ENCODE measurements around the gene CLTC. TPM values are rescaled to one million over a fixed set of nuclear protein-coding genes. Genes with fewer than 3 reads are reported as not detected.
A peak's percentile ranks its signal among the peaks of the same experiment; 100 is the strongest.

CLTC gene
- total RNA-seq, 1 experiment from 2014 or later, result 240 TPM

- peaks cover 99% of the 10 kb centered on the region for H3K36me3 Mint-ChIP-seq (ENCODE audit: insufficient read depth, unreplicated experiment)
- no peak overlapping the region for H3K4me3 Mint-ChIP-seq (ENCODE audit: unreplicated experiment)
- H3K9me3 Mint-ChIP-seq (ENCODE audit: unreplicated experiment), result no peaks in the 10 kb centered on the region
- no TSS peak for BruUV-seq (replicated peaks)
- intact Hi-C loops (cut with micrococcal nuclease), result no loop called here
- no peak overlapping the region for H3K27ac Mint-ChIP-seq (ENCODE audit: low read depth, unreplicated experiment)
- no peak for TF ChIP-seq CTCF (IDR thresholded peaks at IDR 0.05; ENCODE audit: unreplicated experiment)
- CTCF ChIA-PET, result no interaction called here
- no peak for DNase-seq (ENCODE audit: unreplicated experiment)
- H3K4me1 Mint-ChIP-seq (ENCODE audit: insufficient read depth, unreplicated experiment), result peaks cover 15% of the 10 kb centered on the region
- H3K27me3 Mint-ChIP-seq (ENCODE audit: insufficient read depth, unreplicated experiment), result no peaks in the 10 kb centered on the region
- POLR2A ChIA-PET, result interaction anchor here (0.6 to 1.0 kb wide), 2 partner anchors 9 to 14 kb away, joined by 4 read pairs; partner anchors contain the start of genes PTRH2 and VMP1
Observed at GRCh38 chr17:59693582-59693981, 73.9 kb downstream of the CLTC start.

- no peak overlapping the region for H3K4me3 Mint-ChIP-seq (ENCODE audit: unreplicated experiment)
- H3K27me3 Mint-ChIP-seq (ENCODE audit: insufficient read depth, unreplicated experiment), result no peaks in the 10 kb centered on the region
- TF ChIP-seq CTCF (IDR thresholded peaks at IDR 0.05; ENCODE audit: unreplicated experiment), result no peak
- no peak for DNase-seq (ENCODE audit: unreplicated experiment)
- no peaks in the 10 kb centered on the region for H3K9me3 Mint-ChIP-seq (ENCODE audit: unreplicated experiment)
- peaks cover 21% of the 10 kb centered on the region for H3K4me1 Mint-ChIP-seq (ENCODE audit: insufficient read depth, unreplicated experiment)
- no peak overlapping the region for H3K27ac Mint-ChIP-seq (ENCODE audit: low read depth, unreplicated experiment)
- ChIA-PET POLR2A (interaction anchor here (0.6 to 1.0 kb wide), 3 partner anchors 8 to 15 kb away, joined by 3 to 4 read pairs (median 4); partner anchors contain the start of genes PTRH2 and VMP1), CTCF (no interaction called here)
- H3K36me3 Mint-ChIP-seq (ENCODE audit: insufficient read depth, unreplicated experiment), result peaks cover 100% of the 10 kb centered on the region
- TSS peak; percentile 59 for BruUV-seq (replicated peaks)
- intact Hi-C loops (cut with micrococcal nuclease), result no loop called here
Observed at GRCh38 chr17:59694344-59694743, 74.6 kb downstream of the CLTC start.

GRCh38 chr17:59695945-59696681, 76.4 kb downstream of the CLTC start:
- TF ChIP-seq CTCF (IDR thresholded peaks at IDR 0.05; ENCODE audit: unreplicated experiment), result no peak
- TSS peak; percentile 5 for BruUV-seq (replicated peaks)
- no peak for DNase-seq (ENCODE audit: unreplicated experiment)
- H3K4me1 Mint-ChIP-seq (ENCODE audit: insufficient read depth, unreplicated experiment), result peaks cover 37% of the 10 kb centered on the region
- intact Hi-C loops (cut with micrococcal nuclease), result no loop called here
- peaks cover 100% of the 10 kb centered on the region for H3K36me3 Mint-ChIP-seq (ENCODE audit: insufficient read depth, unreplicated experiment)
- ChIA-PET POLR2A (interaction anchor here (0.7 to 2.5 kb wide), 4 partner anchors 11 to 77 kb away, joined by 3 to 11 read pairs (median 4); partner anchors contain the start of genes CLTC, PTRH2 and VMP1), CTCF (no interaction called here)
- H3K4me3 Mint-ChIP-seq (ENCODE audit: unreplicated experiment), result no peak overlapping the region
- H3K27ac Mint-ChIP-seq (ENCODE audit: low read depth, unreplicated experiment), result peak overlapping the region; percentile 31
- H3K27me3 Mint-ChIP-seq (ENCODE audit: insufficient read depth, unreplicated experiment), result no peaks in the 10 kb centered on the region
- H3K9me3 Mint-ChIP-seq (ENCODE audit: unreplicated experiment), result no peaks in the 10 kb centered on the region

- ChIA-PET CTCF (no interaction called here), POLR2A (interaction anchor here (0.7 to 2.5 kb wide), 3 partner anchors 11 to 77 kb away, joined by 3 to 11 read pairs (median 5); partner anchors contain the start of genes CLTC, PTRH2 and VMP1)
- Mint-ChIP-seq H3K27ac (ENCODE audit: low read depth, unreplicated experiment) (peak overlapping the region; percentile 31), H3K36me3 (ENCODE audit: insufficient read depth, unreplicated experiment) (peaks cover 95% of the 10 kb centered on the region), H3K9me3 (ENCODE audit: unreplicated experiment) (no peaks in the 10 kb centered on the region), H3K4me3 (ENCODE audit: unreplicated experiment) (no peak overlapping the region), H3K4me1 (ENCODE audit: insufficient read depth, unreplicated experiment) (peaks cover 40% of the 10 kb centered on the region), H3K27me3 (ENCODE audit: insufficient read depth, unreplicated experiment) (no peaks in the 10 kb centered on the region)
- TF ChIP-seq CTCF (IDR thresholded peaks at IDR 0.05; ENCODE audit: unreplicated experiment), result no peak
- no TSS peak for BruUV-seq (replicated peaks)
- intact Hi-C loops (cut with micrococcal nuclease), result no loop called here
- no peak for DNase-seq (ENCODE audit: unreplicated experiment)
Observed at GRCh38 chr17:59696682-59697277, 77.1 kb downstream of the CLTC start.
